GOT3 (cell line): Measurements from ENCODE around the gene UBE2M.

Experiments
- DNase-seq: peaks from one replicate; lab custom pipeline; 2025; ENCODE audit warnings: mixed read lengths; lab: John Stamatoyannopoulos, UW

UBE2M gene

DNA sequence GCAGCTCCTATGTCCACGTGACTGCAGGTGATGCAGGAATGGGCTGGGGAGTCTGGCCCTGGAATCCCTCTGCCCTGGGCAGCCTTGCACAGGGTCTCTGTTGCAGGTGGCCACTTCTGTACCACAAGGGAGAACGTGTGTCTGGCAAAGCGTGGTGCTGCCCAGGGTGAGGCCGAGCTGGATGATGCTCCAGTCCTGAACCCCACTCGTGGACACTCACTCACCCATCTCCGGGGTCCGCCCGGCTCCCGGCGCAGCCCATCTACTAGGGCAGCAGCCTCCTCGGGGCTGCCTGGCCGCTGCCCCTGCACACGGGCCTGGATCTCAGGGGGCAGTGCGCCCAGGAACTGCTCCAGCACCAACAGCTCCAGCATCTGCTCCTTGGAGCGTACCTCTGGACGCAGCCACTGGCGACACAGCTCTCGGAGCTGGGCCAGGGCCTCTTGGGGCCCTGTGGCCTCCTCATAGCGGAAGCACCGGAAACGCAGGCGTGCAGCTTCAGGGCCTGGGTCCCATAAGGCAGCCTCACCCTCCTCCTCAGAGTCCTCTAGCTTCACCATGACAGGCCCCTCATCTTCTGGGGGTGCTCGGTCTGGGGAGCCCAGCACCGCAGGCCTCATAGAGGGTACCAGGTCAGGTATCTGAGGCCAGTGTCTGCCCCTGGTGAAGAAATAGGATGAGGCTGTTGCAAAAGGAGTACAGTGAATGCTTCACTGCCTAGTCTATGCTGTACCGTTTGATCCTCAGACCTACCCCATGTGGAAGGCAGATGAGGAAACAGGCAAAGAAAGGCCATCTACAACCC is 12.6 kb upstream of the UBE2M start:
- DNase-seq, result no peak

DNA sequence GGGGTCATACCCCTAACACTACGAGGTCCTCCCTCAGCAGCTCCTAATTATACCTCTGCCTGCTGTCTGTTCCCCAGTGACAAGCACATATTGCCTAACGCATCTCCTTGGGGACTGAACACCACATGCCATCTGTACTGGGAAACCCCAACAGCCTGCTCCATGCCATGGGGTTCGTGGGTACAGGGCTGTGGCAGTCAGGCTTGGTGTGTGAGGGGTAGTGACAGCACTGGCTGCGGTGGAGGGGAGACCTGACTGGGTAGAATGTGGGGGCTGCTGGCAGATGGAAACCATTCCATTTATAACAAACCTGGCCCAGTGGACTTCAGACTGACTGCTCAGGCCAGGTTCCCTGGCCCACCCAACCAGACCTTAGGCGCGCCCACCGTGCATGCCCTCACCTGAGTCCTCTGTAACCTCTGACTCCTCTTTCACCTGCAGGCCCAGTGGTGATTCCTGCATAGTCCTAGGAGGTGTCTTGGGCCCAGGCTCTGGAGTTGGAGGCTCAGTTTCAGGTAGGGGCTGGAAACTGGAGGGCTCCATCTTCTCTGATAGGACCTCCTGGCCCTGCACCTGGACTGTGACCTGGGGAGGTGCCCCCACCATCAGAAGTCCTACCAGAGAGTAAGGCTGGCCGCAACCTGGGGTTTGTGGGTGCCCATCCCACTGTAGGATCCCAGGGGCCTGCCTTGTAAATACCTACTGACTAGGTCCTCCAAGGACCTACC is 11.7 kb upstream of the UBE2M start:
- no peak for DNase-seq

DNA sequence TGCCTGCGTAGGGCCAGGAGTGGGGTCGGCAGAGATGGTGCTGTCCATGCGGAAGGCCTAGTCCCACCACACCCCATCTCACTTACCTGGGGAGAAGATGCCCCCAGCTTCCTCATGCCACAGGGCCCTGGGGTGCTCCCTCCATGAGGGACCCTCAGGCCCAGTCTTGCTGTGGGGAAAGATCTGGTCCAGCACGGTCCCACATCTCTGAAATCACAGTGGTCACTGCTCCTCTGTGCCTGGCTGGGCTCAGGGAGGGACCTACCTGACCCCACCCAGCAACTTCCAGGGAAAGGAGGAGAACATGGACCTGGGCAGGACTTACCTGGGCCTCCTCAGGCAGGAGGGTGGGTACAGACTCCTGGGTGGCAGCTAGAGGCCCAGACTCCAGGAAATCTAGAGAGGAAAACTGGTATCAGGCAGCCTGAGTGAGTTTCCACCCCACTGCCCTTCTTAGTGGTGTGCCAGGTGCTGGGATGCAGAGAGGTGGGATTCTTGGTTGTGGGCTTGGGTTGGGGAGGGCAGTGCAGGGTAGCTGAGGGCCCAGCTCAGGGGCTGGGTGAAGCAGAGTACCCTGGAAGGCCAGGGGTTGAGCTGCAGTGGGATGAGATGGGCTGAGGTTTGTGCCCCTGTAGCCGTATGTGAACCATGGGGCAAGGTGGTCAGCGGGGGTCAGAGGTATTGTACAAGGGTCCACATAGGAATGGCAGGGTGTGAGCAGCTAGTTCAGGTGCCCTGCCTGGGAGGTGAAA is 11.0 kb upstream of the UBE2M start:
- no peak for DNase-seq

DNA sequence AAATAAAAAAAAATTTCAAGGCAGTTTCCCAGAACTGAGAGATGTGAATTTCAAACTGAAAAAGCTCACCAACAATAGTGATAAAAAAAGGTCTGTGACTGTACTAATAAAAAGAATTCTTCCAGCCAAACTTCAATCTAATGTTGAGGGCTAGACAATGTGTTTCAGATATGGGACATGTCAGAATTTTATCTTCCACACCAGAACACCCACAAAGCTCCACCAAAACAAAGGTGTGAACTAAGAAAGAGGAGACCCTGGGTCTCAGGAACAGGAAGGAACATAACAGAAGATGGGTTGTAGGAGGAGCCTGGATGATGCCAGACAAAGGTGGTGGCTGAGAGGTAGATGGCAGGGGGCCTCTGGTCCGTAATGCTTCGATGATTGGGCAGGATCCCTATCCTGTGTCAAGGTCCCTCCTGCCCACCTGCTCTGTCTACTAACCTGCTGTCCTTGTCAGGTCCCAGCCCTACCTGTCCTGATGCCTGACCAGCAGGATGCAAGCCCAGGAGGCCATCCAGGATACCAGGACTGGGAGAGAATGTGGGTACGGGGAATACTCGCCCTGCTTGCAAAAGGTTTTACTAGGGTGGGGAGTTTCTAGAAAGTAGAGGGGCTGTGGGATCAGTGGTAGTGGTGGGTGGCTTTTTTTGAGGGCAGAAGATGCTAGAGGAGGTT is 10.2 kb upstream of the UBE2M start:
- no peak for DNase-seq

DNA sequence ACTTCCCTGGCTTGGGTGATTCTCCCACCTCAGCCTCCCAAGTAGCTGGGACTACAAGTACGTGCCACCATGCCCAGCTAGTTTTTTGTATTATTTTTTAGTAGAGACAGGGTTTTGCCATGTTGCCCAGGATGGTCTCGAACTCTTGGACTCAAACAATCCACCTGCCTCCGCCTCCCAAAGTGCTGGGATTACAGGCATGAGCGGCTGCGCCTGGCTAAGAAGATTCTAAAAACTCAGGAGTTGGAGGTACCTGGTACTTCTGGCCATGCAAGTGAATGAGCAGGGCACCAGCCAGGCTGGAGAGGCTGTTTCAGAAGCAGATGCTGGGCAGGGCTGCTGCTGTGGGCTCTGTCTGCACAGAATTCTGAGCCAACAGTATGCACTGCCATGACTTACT is 8.6 kb upstream of the UBE2M start:
- DNase-seq, result no peak

DNA sequence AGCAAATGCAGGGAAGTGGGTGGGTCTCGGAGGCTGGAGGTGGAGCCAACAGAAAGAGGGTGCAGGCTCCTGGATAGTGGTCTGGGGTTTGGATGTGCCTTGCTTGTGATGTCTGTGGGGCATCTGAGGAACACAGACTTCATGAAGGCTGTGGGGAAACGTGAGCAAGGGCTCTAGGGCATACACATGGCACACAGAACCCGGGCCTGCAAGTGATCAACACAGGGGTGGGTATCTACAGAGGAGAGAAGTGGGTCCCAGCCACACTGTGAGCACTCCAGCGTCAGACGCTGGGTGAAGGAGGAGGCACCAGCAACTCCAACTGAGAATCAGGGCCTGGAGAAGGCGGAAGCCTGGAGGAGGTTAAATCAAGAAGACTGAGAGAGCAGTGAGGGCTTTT is 5.4 kb upstream of the UBE2M start:
- DNase-seq, result no peak

DNA sequence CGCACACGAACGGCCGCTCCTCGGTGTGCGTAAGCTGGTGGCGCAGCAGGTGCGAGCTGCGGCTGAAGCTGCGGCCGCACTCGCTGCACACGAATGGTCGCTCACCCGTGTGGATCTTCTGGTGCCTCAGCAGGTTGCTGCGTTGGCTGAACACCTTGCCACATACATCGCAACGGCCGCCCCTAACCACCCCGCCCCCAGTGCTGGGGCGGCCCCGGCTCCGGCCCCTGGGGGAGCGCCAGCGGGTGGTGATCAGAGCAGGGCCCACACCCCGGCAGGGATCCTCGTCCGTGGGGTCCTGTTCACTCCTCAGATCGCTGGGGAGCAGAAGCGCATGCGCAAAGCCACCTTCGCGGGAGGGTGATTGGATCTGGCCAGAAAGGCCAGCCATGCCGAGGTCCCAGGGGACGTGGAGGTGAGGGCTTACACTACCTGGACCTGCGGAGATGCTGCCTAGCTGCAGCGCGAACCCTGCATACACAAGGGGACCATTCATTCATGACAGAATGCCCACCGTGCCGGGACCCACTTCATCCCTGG is 4.7 kb upstream of the UBE2M start:
- no peak for DNase-seq

DNA sequence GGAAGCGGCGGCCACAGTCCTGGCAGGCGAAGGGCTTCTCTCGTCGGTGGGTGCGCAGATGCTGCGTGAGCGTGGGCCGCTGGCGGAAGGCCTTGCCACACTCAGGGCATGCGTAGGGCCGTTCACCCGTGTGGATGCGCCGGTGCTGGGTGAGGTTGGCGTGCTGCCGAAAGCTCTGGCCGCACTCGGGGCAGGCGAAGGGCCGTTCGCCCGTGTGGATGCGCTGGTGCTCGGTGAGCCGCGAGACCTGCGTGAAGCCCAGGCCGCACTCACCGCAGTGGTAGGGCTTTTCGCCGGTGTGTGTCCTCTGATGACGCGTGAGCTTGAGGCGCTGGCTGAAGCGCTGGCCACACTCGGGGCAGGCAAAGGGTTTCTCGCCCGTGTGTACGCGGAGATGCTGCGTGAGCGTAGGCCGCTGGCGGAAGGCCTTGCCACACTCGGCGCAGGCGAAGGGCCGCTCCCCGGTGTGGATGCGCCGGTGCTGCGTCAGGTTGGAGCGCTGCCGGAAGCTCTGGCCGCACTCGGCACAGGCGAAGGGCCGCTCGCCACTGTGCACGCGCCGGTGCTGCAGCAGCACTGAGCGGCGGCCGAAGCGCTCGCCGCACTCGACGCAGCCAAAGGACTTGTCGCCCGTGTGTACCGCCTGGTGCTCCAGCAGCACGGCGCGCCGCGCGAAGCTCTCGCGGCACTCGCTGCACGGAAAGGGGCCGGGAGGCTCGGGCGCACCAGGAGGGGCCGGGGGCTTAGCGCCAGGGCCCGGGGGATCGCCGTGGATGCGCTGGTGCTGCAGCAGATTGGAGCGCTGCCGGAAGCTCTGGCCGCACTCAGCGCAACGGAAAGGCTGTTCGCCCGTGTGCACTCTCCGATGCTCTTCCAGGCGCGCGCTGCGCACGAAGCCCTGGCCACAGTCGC is 4.0 kb upstream of the UBE2M start:
- no peak for DNase-seq

DNA sequence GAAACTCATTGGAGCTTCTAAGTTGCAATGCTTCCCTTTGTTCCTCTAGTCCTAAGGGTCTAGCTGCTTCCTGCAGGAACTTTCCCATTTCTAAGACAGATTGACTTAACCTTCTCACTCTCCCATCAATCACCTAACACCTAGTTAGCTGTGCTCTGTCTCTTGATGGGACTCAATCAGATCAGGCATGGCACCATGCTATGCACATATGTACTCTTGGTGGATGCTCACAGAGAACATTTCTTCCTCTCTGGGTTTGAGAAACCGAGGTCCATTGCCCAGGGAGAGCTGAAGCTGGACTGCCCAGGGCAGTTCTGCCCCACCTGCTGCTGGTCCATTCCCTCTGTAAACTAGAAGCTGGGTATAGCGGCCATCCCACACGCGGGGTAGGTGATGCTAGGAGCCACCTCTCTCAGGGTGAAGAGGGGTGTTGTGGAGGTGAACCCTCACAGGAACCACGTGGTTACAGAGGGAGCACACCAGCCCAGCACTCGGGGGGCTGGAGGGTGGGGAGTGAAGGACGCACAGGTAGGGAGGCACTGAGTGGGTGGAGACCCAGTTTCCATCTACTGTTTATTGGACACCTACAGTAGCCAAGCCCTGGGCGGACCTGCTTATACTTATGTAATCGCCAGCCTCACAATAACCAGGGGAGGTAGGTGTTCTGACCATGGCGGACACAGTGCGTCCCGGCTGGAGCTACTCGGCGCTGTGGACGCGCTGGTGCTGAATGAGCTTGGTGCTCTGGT is 3.1 kb upstream of the UBE2M start:
- DNase-seq, result no peak

DNA sequence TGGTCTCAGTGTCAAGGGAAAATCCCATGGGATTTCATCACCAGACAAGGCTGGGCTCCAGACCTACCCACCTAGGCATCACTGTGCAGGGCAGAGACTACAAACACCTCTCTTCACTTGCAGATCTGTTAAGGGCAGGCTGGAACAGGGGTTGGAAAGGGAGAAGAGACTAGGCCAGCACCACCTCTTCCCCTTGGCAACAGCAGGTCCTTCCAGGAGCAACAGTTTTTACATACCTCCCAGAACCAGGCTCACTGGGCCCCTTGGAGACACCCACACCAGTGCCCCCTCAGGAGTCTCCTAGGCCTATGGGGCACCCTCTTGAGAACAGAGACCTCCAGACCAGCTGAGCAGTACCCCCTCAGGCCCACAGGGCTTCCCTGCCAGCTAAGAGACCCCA is 2.5 kb upstream of the UBE2M start:
- DNase-seq, result no peak

DNA sequence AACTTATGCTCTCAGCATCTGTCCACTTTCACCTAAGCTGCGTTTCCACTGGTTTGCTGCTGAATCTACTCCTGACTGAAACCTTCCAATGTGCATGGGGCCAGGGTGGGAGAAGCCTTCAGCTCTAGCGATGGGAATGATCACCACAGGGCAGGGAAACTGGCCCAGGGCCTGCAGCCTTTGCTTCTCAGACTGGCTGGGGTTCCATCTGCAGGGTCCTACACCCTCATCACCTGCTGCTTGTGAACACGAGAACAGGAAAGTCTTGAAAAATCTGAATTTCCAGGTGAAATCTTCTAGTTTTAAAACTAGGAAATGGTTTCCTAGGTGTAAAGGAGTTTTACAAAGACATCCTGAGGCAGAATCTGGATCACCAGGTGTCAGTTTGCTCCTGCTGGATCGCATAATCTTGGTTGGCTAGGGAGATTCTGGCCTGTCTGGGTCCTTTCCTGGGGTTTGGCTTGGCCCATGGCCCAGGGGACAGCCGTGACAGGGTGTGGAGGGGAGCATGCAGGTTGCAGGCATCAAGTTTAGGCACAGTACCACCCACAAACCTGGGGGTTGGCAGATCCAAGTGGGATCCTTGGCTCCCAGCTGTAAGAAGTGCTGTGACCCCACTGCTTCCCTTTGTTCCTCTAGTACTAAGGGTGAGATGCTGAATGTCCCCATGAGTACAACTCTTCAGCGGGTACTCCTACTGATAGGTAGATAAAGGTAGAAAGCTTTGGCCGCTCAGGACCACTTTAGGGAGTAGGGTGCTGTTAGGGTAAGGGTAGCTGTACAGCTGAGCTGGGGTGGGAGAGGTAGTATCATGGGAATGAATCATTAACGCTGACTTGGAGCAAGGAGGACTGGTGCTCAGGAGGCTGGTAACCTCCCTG is 1.8 kb upstream of the UBE2M start:
- DNase-seq, result no peak

DNA sequence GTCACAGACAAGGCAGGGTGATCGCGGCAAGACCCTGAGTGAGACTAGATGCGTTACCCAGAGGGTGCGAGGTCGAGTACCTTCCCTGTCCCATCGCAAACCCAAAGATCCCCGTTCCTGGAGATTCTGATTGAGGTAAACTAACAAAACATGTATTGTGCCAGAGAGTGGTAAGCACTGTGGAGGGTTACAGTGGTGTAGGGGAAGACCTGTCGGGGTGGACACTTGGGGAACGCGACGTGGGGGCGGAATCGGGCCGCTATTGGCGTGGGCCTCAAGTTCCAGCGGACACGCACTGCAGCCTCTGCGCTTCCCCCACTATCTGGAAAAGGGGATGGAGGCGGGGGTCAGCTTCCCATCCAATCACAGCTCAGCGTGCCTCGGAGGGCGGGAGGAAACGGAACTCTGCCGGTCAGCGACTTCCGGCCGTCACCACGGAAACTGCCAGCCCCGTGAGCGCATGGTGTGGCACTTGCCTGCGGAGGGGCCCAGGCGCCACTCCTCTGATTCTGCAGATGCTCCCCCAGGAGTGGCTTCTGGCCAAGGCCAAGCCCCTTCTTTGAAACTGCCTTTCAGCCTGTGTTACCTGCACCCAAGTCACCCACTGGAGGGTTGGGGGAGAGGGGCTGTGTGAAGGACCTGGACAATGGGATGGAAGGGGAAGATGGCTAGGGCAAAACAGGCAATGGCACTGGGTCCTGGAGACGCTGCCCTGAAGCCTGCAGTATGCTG is 1.0 kb upstream of the UBE2M start:
- no peak for DNase-seq

DNA sequence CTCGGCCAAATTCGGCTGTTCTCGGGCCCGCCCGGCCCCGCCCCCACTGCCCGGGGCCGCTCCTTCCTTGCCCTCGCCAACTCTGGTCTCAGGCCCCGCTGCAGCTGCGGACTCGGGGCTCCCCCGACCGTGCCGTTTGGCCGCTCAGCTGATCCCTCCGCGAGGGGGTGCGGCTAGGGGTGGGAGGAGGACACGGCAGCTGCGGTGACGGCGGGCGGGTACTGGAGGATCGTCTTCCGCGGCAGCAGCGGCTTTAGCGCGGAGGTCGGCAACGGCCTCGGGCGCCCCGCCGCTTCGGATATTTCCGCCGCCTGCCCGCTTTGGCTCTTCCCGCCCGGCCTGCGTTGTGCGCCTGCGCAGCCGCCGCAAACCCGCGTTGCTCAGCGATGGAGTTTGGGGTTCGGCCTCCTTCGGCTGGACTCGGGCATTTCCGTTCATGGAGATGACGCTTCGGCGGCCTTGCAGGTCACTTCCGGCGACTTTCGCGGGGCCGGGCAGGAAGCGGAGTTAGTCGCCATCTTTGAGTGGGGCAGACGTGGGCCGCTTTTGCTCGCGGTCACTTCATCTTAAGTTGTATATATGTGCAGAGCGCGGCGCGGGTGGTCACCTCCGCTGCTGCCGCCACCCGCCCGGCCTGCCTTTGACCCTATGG is 338 bp upstream of the UBE2M start:
- no peak for DNase-seq

DNA sequence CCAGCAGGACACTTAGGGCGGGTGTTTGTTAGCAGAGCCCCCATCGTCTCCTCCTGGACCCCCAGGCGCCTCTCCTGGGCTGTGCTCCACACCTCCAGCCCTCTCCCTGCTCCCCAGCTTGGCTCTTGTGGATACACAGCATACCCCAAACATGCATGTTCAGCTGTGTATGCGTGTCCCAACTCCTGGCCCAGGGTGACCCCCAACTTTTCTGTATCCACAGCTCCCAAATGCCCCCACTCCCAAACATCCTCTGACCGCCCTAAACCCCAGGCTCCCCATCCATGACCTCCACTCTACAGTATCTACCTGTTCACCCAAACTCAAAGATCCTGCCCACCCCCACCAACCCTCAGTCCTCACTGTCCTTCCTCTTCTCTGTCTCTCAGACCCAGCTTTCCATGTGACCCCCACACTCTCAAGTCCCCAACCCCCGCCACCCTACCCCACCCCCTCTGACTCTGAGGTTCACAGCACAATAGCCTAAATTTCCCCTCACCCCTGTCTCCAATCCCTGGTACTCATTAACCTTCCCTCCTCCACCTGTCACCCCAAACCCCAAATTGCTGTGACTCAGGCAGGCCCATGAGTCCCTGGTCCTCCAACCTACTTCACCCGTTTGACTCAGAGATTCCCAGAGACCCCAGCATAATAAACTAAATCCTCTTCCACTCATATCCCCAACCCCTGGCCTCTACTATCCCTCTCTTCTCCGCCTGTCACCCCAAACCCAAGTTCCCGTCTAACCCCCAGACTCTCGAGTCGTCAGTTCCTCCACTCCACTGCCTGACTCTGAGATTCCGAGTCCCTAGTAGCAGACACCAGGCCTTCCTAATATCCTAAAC is 968 bp downstream of the UBE2M start:
- DNase-seq, result no peak

DNA sequence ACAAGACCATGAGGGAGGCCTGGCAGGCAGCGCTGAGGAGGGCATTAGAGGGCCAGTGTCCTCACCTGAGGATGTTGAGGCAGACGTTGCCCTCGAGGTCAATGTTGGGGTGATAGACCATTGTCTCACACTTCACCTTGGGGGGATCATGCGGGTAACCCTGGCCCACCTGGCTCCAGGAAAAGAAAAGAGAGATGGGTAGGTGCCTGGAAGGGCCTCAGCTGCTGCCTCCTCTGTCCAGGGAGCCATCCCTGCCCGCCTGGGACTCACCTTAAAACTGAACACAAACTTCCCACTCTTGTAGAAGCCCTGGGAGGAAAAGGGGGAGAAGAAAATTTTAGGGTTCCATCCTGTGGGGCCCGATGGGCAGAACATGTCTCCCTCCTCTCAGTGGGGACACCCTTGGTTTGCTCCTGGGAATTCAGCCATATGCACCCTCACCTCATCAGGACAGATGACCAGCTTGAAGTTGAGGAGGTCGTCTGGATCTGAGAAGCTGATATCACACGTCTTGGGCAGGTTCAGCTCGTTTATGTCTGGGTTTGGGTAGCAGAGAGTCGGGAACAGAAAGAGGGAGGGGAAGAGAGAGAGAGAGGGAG is 1.7 kb downstream of the UBE2M start:
- DNase-seq, result no peak

DNA sequence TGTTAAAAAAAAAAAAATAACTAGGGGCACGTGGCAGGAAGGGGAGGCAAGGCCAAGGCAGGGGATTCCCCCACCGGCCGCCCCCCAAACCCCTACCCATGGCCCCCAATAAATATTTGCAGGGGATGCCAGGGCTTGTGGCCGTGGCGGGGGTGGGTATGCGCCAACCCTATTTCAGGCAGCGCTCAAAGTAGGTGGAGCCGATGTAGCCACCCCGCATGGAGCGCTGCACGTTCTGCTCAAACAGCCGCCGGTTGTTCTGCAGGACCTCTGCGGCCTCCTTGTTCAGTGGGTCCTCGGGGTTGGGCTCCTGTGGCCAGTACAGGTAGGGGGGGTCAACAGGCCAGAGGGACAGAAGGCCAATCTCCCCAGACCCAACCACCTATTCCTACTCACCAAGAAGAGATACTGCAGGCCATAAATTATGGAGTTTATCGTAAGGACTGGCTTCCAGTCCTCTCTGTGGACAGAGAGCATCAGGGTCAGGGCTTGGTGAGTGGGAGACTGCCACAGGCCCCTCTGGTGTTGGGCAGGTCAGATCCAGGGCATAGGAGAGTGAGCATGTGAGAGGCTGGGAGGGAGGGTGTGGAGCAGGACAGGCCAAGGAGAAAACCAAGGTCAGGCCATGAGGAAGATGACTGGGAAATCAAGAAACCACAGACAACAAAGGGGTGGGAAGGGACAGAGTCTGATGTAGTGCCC is 2.3 kb downstream of the UBE2M start:
- DNase-seq, result no peak
